H1 (cell line): Measurements from ENCODE around the gene GUCY2D. TPM values are rescaled to one million over a fixed set of nuclear protein-coding genes. Genes with fewer than 3 reads are reported as not detected.

Experiments
- CTCF ChIA-PET: fragments of 300-600 bp; sonication (Branson Sonifier 250); formaldehyde crosslinking; loops from one replicate; lab custom pipeline; 2021; ENCODE audit not compliant: partially characterized antibody; lab: Charles Lee
- POLR2A ChIA-PET: fragments of 300-600 bp; sonication (Branson Sonifier 250); formaldehyde crosslinking; loops from one replicate; lab custom pipeline; 2021; ENCODE audit warnings: inconsistent platforms; ENCODE audit not compliant: partially characterized antibody; lab: Charles Lee
- DNase-seq, 2 experiments: peaks; one replicate each; pipeline versions ENCODE4 v3.0.0 to v3.0.0-alpha.2; 2010 to 2022; ENCODE audit warnings: low spot score in 2 of 2, low read depth in 1 of 2, mixed read lengths in 1 of 2
- FAIRE-seq: peaks from 2 replicates; lab custom pipeline; 2011; peaks lifted over from hg19 to GRCh38; lab: Jason Lieb, UNC
- H2AFZ ChIP-seq: 2 replicates; pipeline ENCODE4 v1.8.1; 2012; ENCODE audit warnings: low read length, inconsistent platforms
- H2AK5ac ChIP-seq: 2 replicates; pipeline ENCODE4 v1.6.1; 2013; ENCODE audit warnings: low read depth, low read length
- H2BK120ac ChIP-seq: replicated peaks from 2 replicates; pipeline ENCODE3; 2013; ENCODE audit warnings: low read depth, low read length, inconsistent platforms
- H2BK12ac ChIP-seq: 2 replicates; pipeline ENCODE4 v1.6.1; 2013; ENCODE audit warnings: low read depth, low read length
- H2BK15ac ChIP-seq: 2 replicates; pipeline ENCODE4 v1.6.1; 2013; ENCODE audit warnings: low read length
- H2BK20ac ChIP-seq: 2 replicates; pipeline ENCODE4 v1.6.1; 2013; ENCODE audit warnings: low read length
- H2BK5ac ChIP-seq: 2 replicates; pipeline ENCODE4 v1.6.1; 2013; ENCODE audit warnings: low read depth, low read length
- H3K14ac ChIP-seq: 2 replicates; pipeline ENCODE4 v1.6.1; 2013; ENCODE audit warnings: inconsistent platforms; ENCODE audit not compliant: insufficient read length
- H3K18ac ChIP-seq: 2 replicates; pipeline ENCODE4 v1.6.1; 2013; ENCODE audit warnings: low read length; ENCODE audit errors: extremely low read depth
- H3K23ac ChIP-seq: 2 replicates; pipeline ENCODE4 v1.6.1; 2013; ENCODE audit warnings: inconsistent platforms; ENCODE audit not compliant: insufficient read length
- H3K23me2 ChIP-seq: 2 replicates; pipeline ENCODE4 v1.6.1; 2013; ENCODE audit warnings: low read depth, low read length
- H3K27ac ChIP-seq: 2 replicates; pipeline ENCODE4 v1.6.1; 2011; ENCODE audit warnings: low read depth, low read length, inconsistent platforms
- H3K27me3 ChIP-seq, 4 experiments: replicated peaks in 1 of 4; 1 replicate in 1 of 4; 2 replicates in 3 of 4; pipeline versions ENCODE4 v1.6.1 to v1.8.1; 2011 to 2013; ENCODE audit warnings: low read length in 3 of 4, mild to moderate bottlenecking in 3 of 4, inconsistent platforms in 2 of 4, mixed read lengths in 2 of 4, moderate library complexity in 1 of 4; ENCODE audit not compliant: control insufficient read depth in 3 of 4, insufficient read depth in 3 of 4; ENCODE audit errors: extremely low read depth in 1 of 4
- H3K36me3 ChIP-seq, 4 experiments: 2 replicates each; pipeline versions ENCODE4 v1.6.1 to v1.8.1; 2011 to 2013; ENCODE audit warnings: mild to moderate bottlenecking in 4 of 4, low read length in 3 of 4, moderate library complexity in 2 of 4, control low read depth in 1 of 4, inconsistent platforms in 1 of 4; ENCODE audit not compliant: insufficient read depth in 4 of 4, control insufficient read depth in 2 of 4
- H3K4ac ChIP-seq: replicated peaks from 2 replicates; pipeline ENCODE3; 2013; ENCODE audit warnings: low read length, low read depth, mixed read lengths, inconsistent platforms; ENCODE audit not compliant: insufficient read length
- H3K4me1 ChIP-seq, 4 experiments: replicated peaks in 1 of 4; 1 replicate in 1 of 4; 2 replicates in 3 of 4; pipeline versions ENCODE4 v1.6.1 to v1.8.1; 2011 to 2013; ENCODE audit warnings: low read length in 3 of 4, inconsistent platforms in 2 of 4, mixed read lengths in 1 of 4; ENCODE audit not compliant: insufficient read depth in 4 of 4, control insufficient read depth in 3 of 4
- H3K4me2 ChIP-seq, 2 experiments: 2 replicates each; pipeline versions ENCODE4 v1.6.1 to v1.8.1; 2011 to 2013; ENCODE audit warnings: low read depth in 2 of 2, low read length in 2 of 2, control low read depth in 1 of 2, inconsistent platforms in 1 of 2, mild to moderate bottlenecking in 1 of 2; ENCODE audit not compliant: insufficient read depth in 1 of 2
- H3K4me3 ChIP-seq, 4 experiments: fragments of 200-600, 300-600 bp in 1 of 4; sonication (generic), shearing (Covaris generic), sonication (Bioruptor Twin) in 1 of 4; 2 replicates each; pipeline versions ENCODE4 v1.5.1 to v1.8.1; 2011 to 2016; ENCODE audit warnings: low read length in 4 of 4, low read depth in 3 of 4, control low read depth in 2 of 4, inconsistent platforms in 2 of 4, mild to moderate bottlenecking in 2 of 4, mixed read lengths in 1 of 4, moderate library complexity in 1 of 4; ENCODE audit not compliant: insufficient read depth in 2 of 4; ENCODE audit errors: extremely low read depth in 1 of 4
- H3K56ac ChIP-seq: replicated peaks from 2 replicates; pipeline ENCODE3; 2013; ENCODE audit warnings: low read depth, mild to moderate bottlenecking, mixed read lengths, low read length, inconsistent platforms; ENCODE audit not compliant: insufficient read length
- H3K79me1 ChIP-seq: 2 replicates; pipeline ENCODE4 v1.6.1; 2013; ENCODE audit warnings: low read depth, low read length, control low read depth
- H3K79me2 ChIP-seq, 2 experiments: 2 replicates each; pipeline versions ENCODE4 v1.6.1 to v1.8.1; 2012 to 2013; ENCODE audit warnings: low read length in 2 of 2, mild to moderate bottlenecking in 2 of 2, inconsistent platforms in 1 of 2; ENCODE audit not compliant: insufficient read depth in 2 of 2, control insufficient read depth in 1 of 2
- H3K9ac ChIP-seq, 4 experiments: replicated peaks in 1 of 4; 1 replicate in 1 of 4; 2 replicates in 3 of 4; pipeline versions ENCODE4 v1.6.1 to v1.8.1; 2011 to 2013; ENCODE audit warnings: low read depth in 3 of 4, low read length in 3 of 4, control low read depth in 2 of 4, mild to moderate bottlenecking in 2 of 4, moderate library complexity in 2 of 4, inconsistent platforms in 1 of 4; ENCODE audit errors: extremely low read depth in 1 of 4
- H3K9me3 ChIP-seq, 2 experiments: 2 replicates each; pipeline versions ENCODE4 v1.6.1 to v1.8.1; 2012 to 2013; ENCODE audit warnings: mild to moderate bottlenecking in 2 of 2, moderate library complexity in 2 of 2, control low read depth in 1 of 2, inconsistent platforms in 1 of 2, low read depth in 1 of 2, low read length in 1 of 2, mixed read lengths in 1 of 2; ENCODE audit not compliant: insufficient read depth in 2 of 2
- H4K20me1 ChIP-seq, 2 experiments: replicated peaks in 1 of 2; 2 replicates each; pipeline versions ENCODE3 to v1.8.1; 2011 to 2013; ENCODE audit warnings: inconsistent platforms in 2 of 2, low read length in 2 of 2, mild to moderate bottlenecking in 1 of 2; ENCODE audit not compliant: insufficient read depth in 2 of 2, control insufficient read depth in 1 of 2
- H4K5ac ChIP-seq: 2 replicates; pipeline ENCODE4 v1.6.1; 2013; ENCODE audit warnings: low read length, low read depth, mixed read lengths, inconsistent platforms; ENCODE audit not compliant: insufficient read length
- H4K8ac ChIP-seq: 2 replicates; pipeline ENCODE4 v1.8.0; 2013; ENCODE audit warnings: mild to moderate bottlenecking, moderate library complexity, low read length, inconsistent platforms; ENCODE audit not compliant: insufficient read depth; ENCODE audit errors: extremely low read depth
- H4K91ac ChIP-seq: replicated peaks from 2 replicates; pipeline ENCODE3; 2013; ENCODE audit warnings: low read length, mixed read lengths, inconsistent platforms; ENCODE audit not compliant: insufficient read length
- CEBPB ChIP-seq: IDR thresholded peaks from 2 replicates; pipeline ENCODE4 v1.6.1; 2012; ENCODE audit warnings: low read depth, low read length
- CHD2 ChIP-seq: IDR thresholded peaks from 2 replicates; pipeline ENCODE4 v1.6.1; 2012; ENCODE audit warnings: low read length, improper control_type of control experiment
- CREB1 ChIP-seq: IDR thresholded peaks from 2 replicates; pipeline ENCODE4 v1.6.1; 2012; ENCODE audit warnings: inconsistent platforms
- CTBP2 ChIP-seq: IDR thresholded peaks from 2 replicates; pipeline ENCODE4 v1.7.0; 2011; ENCODE audit warnings: borderline replicate concordance, mild to moderate bottlenecking, moderate library complexity, mixed read lengths, low read length; ENCODE audit not compliant: insufficient read depth, insufficient read length
- E2F6 ChIP-seq: IDR thresholded peaks from 2 replicates; pipeline ENCODE4 v1.6.1; 2012; ENCODE audit warnings: inconsistent platforms
- EGR1 ChIP-seq: IDR thresholded peaks from 2 replicates; pipeline ENCODE4 v1.6.1; 2011; ENCODE audit warnings: low read depth, low read length, borderline replicate concordance
- EP300 ChIP-seq, 2 experiments: IDR thresholded peaks; 1 replicate in 1 of 2; 2 replicates in 1 of 2; pipeline ENCODE4 v1.6.1; 2011 to 2012; ENCODE audit warnings: low read depth in 2 of 2, low read length in 2 of 2, mild to moderate bottlenecking in 2 of 2, borderline replicate concordance in 1 of 2, inconsistent platforms in 1 of 2, moderate library complexity in 1 of 2
- EZH2 ChIP-seq: fragments of 200-600 bp; sonication (generic); IDR thresholded peaks from 2 replicates; pipeline ENCODE4 v1.7.1; 2012; ENCODE audit warnings: low read depth, mild to moderate bottlenecking, moderate library complexity, low read length, inconsistent platforms; ENCODE audit not compliant: severe bottlenecking
- GABPA ChIP-seq: IDR thresholded peaks from 2 replicates; pipeline ENCODE4 v1.6.1; 2011; ENCODE audit warnings: mild to moderate bottlenecking, low read length, moderate library complexity, borderline replicate concordance; ENCODE audit not compliant: insufficient read depth
- POLR2A ChIP-seq, 2 experiments: IDR thresholded peaks; 1 replicate in 1 of 2; 2 replicates in 1 of 2; pipeline ENCODE4 v1.6.1; 2011; ENCODE audit warnings: low read depth in 2 of 2, low read length in 2 of 2, mild to moderate bottlenecking in 2 of 2; ENCODE audit errors: control extremely low read depth in 1 of 2
- RXRA ChIP-seq: IDR thresholded peaks from 2 replicates; pipeline ENCODE4 v1.6.1; 2011; ENCODE audit warnings: low read depth, mild to moderate bottlenecking, low read length, moderate library complexity; ENCODE audit not compliant: insufficient read depth
- SIX5 ChIP-seq: IDR thresholded peaks from 2 replicates; pipeline ENCODE4 v1.6.1; 2011; ENCODE audit warnings: mild to moderate bottlenecking, low read depth, low read length
- TCF12 ChIP-seq: IDR thresholded peaks from 2 replicates; pipeline ENCODE4 v1.6.1; 2011; ENCODE audit warnings: low read depth, mild to moderate bottlenecking, low read length
- WGBS, 2 experiments: shearing (Covaris generic) in 1 of 2; methylation state at CpG; one replicate each; pipeline versions ENCODE4 v1.1.6 to v1.1.7; 2013 to 2015; ENCODE audit warnings: low lambda C conversion rate in 2 of 2, mixed read lengths in 2 of 2, inconsistent platforms in 1 of 2, low coverage in 1 of 2, missing lambda C conversion rate in 1 of 2; ENCODE audit not compliant: insufficient replicate concordance in 2 of 2, insufficient coverage in 1 of 2, insufficient read length in 1 of 2; ENCODE audit errors: extremely low coverage in 1 of 2, missing lambda C conversion rate in 1 of 2; 5-methylcytosine and 5-hydroxymethylcytosine counted together
- polyA plus RNA-seq, 7 experiments: library from polyadenylated mRNA; depleted of rRNA in 3 of 7; stranded (reverse) in 5 of 7; unstranded in 2 of 7; fragments of >200 nt in 5 of 7; fragments of 200-250 nt in 2 of 7; gene quantifications; 1 replicate in 5 of 7; 2 replicates in 1 of 7; 4 replicates in 1 of 7; pipeline versions ENCODE4 v1.2.1 to v1.2.3, GENCODE V29; 2011 to 2013; ENCODE audit warnings: missing spikeins in 2 of 7, mixed read lengths in 2 of 7
- total RNA-seq: library from RNA; stranded (reverse); fragmentation: NEBNext Ultra II Directional; extraction: Animal tissue kit (Norgen Biotek cat#: 25700); gene quantifications from 2 replicates; pipeline ENCODE4 v1.2.1, GENCODE V29; 2021

Gene GUCY2D
- total and polyA plus RNA-seq, 2 of the 8 experiments (the other 6 are each of a cell fraction or from before 2014, with no cell fraction given) = 0.20 to 0.48 TPM

GRCh38 chr17:8012996-8013640, 10.7 kb downstream of the GUCY2D start:
- H2BK120ac ChIP-seq = no peak overlapping the region
- no peak overlapping the region for H4K8ac ChIP-seq
- H3K4me2 ChIP-seq = no peak overlapping the region
- DNase-seq (no peak), FAIRE-seq (no peak)
- H3K4me3 ChIP-seq = no peak overlapping the region
- no peak overlapping the region for H2BK15ac ChIP-seq
- no peak overlapping the region for H3K4ac ChIP-seq
- WGBS, 2 experiments = 88% methylated on average over 17 of the region's 17 CpGs; no CpG with 5 or more reads in 1 of the 2 experiments
- H4K20me1 ChIP-seq = no peaks in the 10 kb centered on the region
- H3K18ac ChIP-seq = no peak overlapping the region
- H4K5ac ChIP-seq = no peak overlapping the region
- H3K27ac ChIP-seq = no peak overlapping the region
- no peaks in the 10 kb centered on the region for H3K9me3 ChIP-seq
- CTCF ChIA-PET = interaction anchor here (0.6 to 12.8 kb wide), 11 partner anchors 9 to 269 kb away, joined by 3 to 141 read pairs (median 3); partner anchors contain the start of gene ALOX15B
- no peak overlapping the region for H4K91ac ChIP-seq
- H3K9ac ChIP-seq = no peak overlapping the region
- no peaks in the 10 kb centered on the region for H3K36me3 ChIP-seq
- peaks cover 5 to 35% (median 21%) of the 10 kb centered on the region in 4 experiments for H3K27me3 ChIP-seq
- no peak overlapping the region for H2AFZ ChIP-seq
- POLR2A ChIA-PET = no interaction called here
- no peak overlapping the region for H2BK20ac ChIP-seq
- H3K79me2 ChIP-seq = no peaks in the 10 kb centered on the region
- peaks cover 8% of the 10 kb centered on the region; the same call in 1 of the 2 replicates for H3K23me2 ChIP-seq
- no peak overlapping the region for H3K56ac ChIP-seq
- H2BK5ac ChIP-seq = no peak overlapping the region
- H3K14ac ChIP-seq = no peak overlapping the region
- H3K79me1 ChIP-seq = no peaks in the 10 kb centered on the region
- no peak overlapping the region for H2BK12ac ChIP-seq
- H2AK5ac ChIP-seq = no peak overlapping the region
- H3K4me1 ChIP-seq = peaks cover 0 to 5% (median 0%) of the 10 kb centered on the region in 4 experiments; a peak in 2 of 7 replicates
- H3K23ac ChIP-seq = no peak overlapping the region
- TF ChIP-seq TCF12 = no peak
- no peak for TF ChIP-seq EP300 (IDR thresholded peaks at IDR 0.05; ENCODE audit: borderline replicate concordance in 1 of 2, low read depth in 2 of 2, low read length in 2 of 2)
- no peak for TF ChIP-seq E2F6
- no peak for TF ChIP-seq POLR2A (IDR thresholded peaks at IDR 0.05; ENCODE audit: control extremely low read depth in 1 of 2, low read depth in 2 of 2, low read length in 2 of 2)
- TF ChIP-seq CEBPB = no peak
- no peak for TF ChIP-seq RXRA
- no peak for TF ChIP-seq EZH2
- no peak for TF ChIP-seq EGR1
- no peak for TF ChIP-seq SIX5
- no peak for TF ChIP-seq CTBP2
- no peak for TF ChIP-seq CHD2
- TF ChIP-seq GABPA = no peak
- TF ChIP-seq CREB1 = no peak
